H1 (cell line): Measurements from ENCODE around the gene HTR2B. TPM values are rescaled to one million over a fixed set of nuclear protein-coding genes. Genes with fewer than 3 reads are reported as not detected.

ENCODE experiments used
- ASH2L ChIP-seq: fragments of 200-600, 300-600 bp; sonication (generic); IDR thresholded peaks from one replicate; pipeline ENCODE4 v1.7.1; 2017; ENCODE audit warnings: low read length
- CEBPB ChIP-seq: IDR thresholded peaks from 2 replicates; pipeline ENCODE4 v1.6.1; 2012; ENCODE audit warnings: low read depth, low read length
- CHD7 ChIP-seq: fragments of 300-600 bp; sonication (generic); IDR thresholded peaks from 2 replicates; pipeline ENCODE4 v1.7.1; 2012; ENCODE audit warnings: low read length, moderate library complexity, mild to moderate bottlenecking, inconsistent platforms; ENCODE audit not compliant: insufficient replicate concordance
- EGR1 ChIP-seq: IDR thresholded peaks from 2 replicates; pipeline ENCODE4 v1.6.1; 2011; ENCODE audit warnings: low read depth, low read length, borderline replicate concordance
- GABPA ChIP-seq: IDR thresholded peaks from 2 replicates; pipeline ENCODE4 v1.6.1; 2011; ENCODE audit warnings: mild to moderate bottlenecking, low read length, moderate library complexity, borderline replicate concordance; ENCODE audit not compliant: insufficient read depth
- HDAC2 ChIP-seq, 2 experiments: fragments of 300-600 bp in 1 of 2; sonication (generic) in 1 of 2; IDR thresholded peaks; 2 replicates each; pipeline ENCODE4 v1.6.1; 2011 to 2012; ENCODE audit warnings: low read depth in 2 of 2, low read length in 2 of 2, mild to moderate bottlenecking in 2 of 2, moderate library complexity in 2 of 2, borderline replicate concordance in 1 of 2, inconsistent platforms in 1 of 2
- HDAC6 ChIP-seq: IDR thresholded peaks from one replicate; pipeline ENCODE4 v1.7.1; 2012; ENCODE audit warnings: low read depth, mild to moderate bottlenecking, inconsistent platforms, low read length, moderate library complexity
- POU5F1 ChIP-seq: IDR thresholded peaks from 2 replicates; pipeline ENCODE4 v1.6.1; 2011; ENCODE audit warnings: low read depth, mild to moderate bottlenecking, low read length, moderate library complexity
- RFX5 ChIP-seq: IDR thresholded peaks from 2 replicates; pipeline ENCODE4 v1.6.1; 2011; ENCODE audit warnings: low read depth, low read length, improper control_type of control experiment, borderline replicate concordance
- SIX5 ChIP-seq: IDR thresholded peaks from 2 replicates; pipeline ENCODE4 v1.6.1; 2011; ENCODE audit warnings: mild to moderate bottlenecking, low read depth, low read length
- TEAD4 ChIP-seq: IDR thresholded peaks from 2 replicates; pipeline ENCODE4 v1.6.1; 2012; ENCODE audit warnings: low read depth, low read length, inconsistent platforms, mixed read lengths
- polyA plus RNA-seq, 7 experiments: library from polyadenylated mRNA; depleted of rRNA in 3 of 7; stranded (reverse) in 5 of 7; unstranded in 2 of 7; fragments of >200 nt in 5 of 7; fragments of 200-250 nt in 2 of 7; gene quantifications; 1 replicate in 5 of 7; 2 replicates in 1 of 7; 4 replicates in 1 of 7; pipeline versions ENCODE4 v1.2.1 to v1.2.3, GENCODE V29; 2011 to 2013; ENCODE audit warnings: missing spikeins in 2 of 7, mixed read lengths in 2 of 7
- total RNA-seq: library from RNA; stranded (reverse); fragmentation: NEBNext Ultra II Directional; extraction: Animal tissue kit (Norgen Biotek cat#: 25700); gene quantifications from 2 replicates; pipeline ENCODE4 v1.2.1, GENCODE V29; 2021

Gene HTR2B
- total and polyA plus RNA-seq, 2 of the 8 experiments (the other 6 are each of a cell fraction or from before 2014, with no cell fraction given) = not detected

DNA sequence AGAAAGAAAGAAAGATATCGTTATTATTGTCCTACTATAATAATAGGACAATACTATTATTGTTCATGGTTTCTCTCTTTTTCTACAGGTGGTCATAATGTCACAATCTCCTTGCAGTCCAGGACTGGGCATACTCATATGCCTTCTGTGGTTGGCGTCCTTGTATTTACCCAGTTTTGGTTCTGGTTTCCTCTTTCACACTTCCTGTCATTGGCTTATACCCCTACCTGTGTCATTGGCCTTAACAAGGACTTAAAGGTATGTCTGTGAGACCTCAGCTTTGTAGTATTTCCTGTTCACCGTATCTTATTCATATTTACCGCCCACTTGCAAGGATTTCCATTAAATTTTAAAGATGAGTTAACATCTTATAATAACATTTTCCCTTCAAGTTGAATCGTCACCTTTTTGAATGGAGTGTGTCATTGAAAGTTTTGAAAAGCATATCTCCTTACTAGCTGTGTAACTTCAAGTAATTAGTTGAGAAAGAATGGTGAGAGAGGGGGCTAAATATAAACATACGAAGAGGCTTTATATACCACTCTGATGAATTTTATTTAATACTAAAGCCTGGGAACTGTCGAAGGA is 36.5 kb upstream of the HTR2B start (continued):
- no peak for TF ChIP-seq CHD7
- TF ChIP-seq POU5F1 = no peak
- no peak for TF ChIP-seq TEAD4
- TF ChIP-seq EGR1 = no peak
- TF ChIP-seq HDAC6 = no peak
- no peak for TF ChIP-seq SIX5
- TF ChIP-seq HDAC2 (IDR thresholded peaks at IDR 0.05; ENCODE audit: borderline replicate concordance in 1 of 2, low read depth in 2 of 2, low read length in 2 of 2) = no peak
- no peak for TF ChIP-seq RFX5
- TF ChIP-seq GABPA = no peak
- no peak for TF ChIP-seq CEBPB
- TF ChIP-seq ASH2L = no peak
